IMR-90 (cell line): ENCODE results near the gene AIRE. TPM values are rescaled to one million over a fixed set of nuclear protein-coding genes. Genes with fewer than 3 reads are reported as not detected.

ENCODE experiments used
- ATAC-seq: fragments of 200-7000 bp; cut with Tn5 transposase; 2 replicates; pipeline ENCODE4 v1.9.1; 2020; ENCODE audit warnings: low read depth, mild to moderate bottlenecking, moderate library complexity
- BruUV-seq: library from RNA; stranded (reverse); fragments of 400-500 nt; replicated peaks from 2 replicates; lab custom pipeline; 2021; lab: Mats Ljungman, UMichigan
- CTCF ChIA-PET: fragments of 300-600 bp; formaldehyde crosslinking; extraction: SDS; loops from one replicate; lab custom pipeline; 2021; ENCODE audit warnings: antibody characterized with exemption; lab: Yijun Ruan, JAX
- POLR2A ChIA-PET: fragments of 300-600 bp; sonication (Branson Sonifier 250); formaldehyde crosslinking; loops from one replicate; lab custom pipeline; 2022; ENCODE audit warnings: antibody characterized with exemption; ENCODE audit not compliant: unreplicated experiment; lab: Charles Lee
- DNase-seq: peaks from one replicate; pipeline ENCODE4 v3.0.0; 2013
- H2AFZ ChIP-seq: replicated peaks from 2 replicates; pipeline ENCODE3; 2013; ENCODE audit warnings: low read length, mild to moderate bottlenecking; ENCODE audit not compliant: poor library complexity
- H2AK5ac ChIP-seq: 2 replicates; pipeline ENCODE4 v1.6.1; 2013; ENCODE audit warnings: low read depth, low read length, inconsistent platforms
- H2AK9ac ChIP-seq: replicated peaks from 2 replicates; pipeline ENCODE3; 2013; ENCODE audit warnings: mild to moderate bottlenecking, low read depth, low read length, moderate library complexity; ENCODE audit not compliant: poor library complexity
- H2BK120ac ChIP-seq: 2 replicates; pipeline ENCODE4 v1.6.1; 2013; ENCODE audit warnings: low read depth, low read length, inconsistent platforms
- H2BK15ac ChIP-seq: 3 replicates; pipeline ENCODE4 v1.6.1; 2013; ENCODE audit warnings: low read depth, low read length, inconsistent platforms
- H2BK20ac ChIP-seq: 2 replicates; pipeline ENCODE4 v1.6.1; 2013; ENCODE audit warnings: low read depth, mild to moderate bottlenecking, inconsistent platforms, low read length, moderate library complexity
- H2BK5ac ChIP-seq: 2 replicates; pipeline ENCODE4 v1.6.1; 2013; ENCODE audit warnings: mild to moderate bottlenecking, low read depth, low read length, inconsistent platforms; ENCODE audit not compliant: poor library complexity, severe bottlenecking
- H3K14ac ChIP-seq: replicated peaks from 2 replicates; pipeline ENCODE4 v1.6.1; 2013; ENCODE audit warnings: low read depth, low read length, inconsistent platforms
- H3K18ac ChIP-seq: 2 replicates; pipeline ENCODE4 v1.6.1; 2013; ENCODE audit warnings: low read depth, low read length, control low read depth
- H3K23ac ChIP-seq: 2 replicates; pipeline ENCODE4 v1.6.1; 2013; ENCODE audit warnings: low read depth, low read length, inconsistent platforms
- H3K27ac ChIP-seq: 2 replicates; pipeline ENCODE4 v1.5.1; 2013; ENCODE audit warnings: mild to moderate bottlenecking, control low read depth, low read length; ENCODE audit not compliant: insufficient read depth
- H3K27me3 ChIP-seq: 2 replicates; pipeline ENCODE4 v1.6.1; 2013; ENCODE audit warnings: low read length; ENCODE audit not compliant: control insufficient read depth, insufficient read depth
- H3K36me3 ChIP-seq: 2 replicates; pipeline ENCODE4 v1.6.1; 2013; ENCODE audit warnings: low read length, mixed read lengths; ENCODE audit not compliant: control insufficient read depth, insufficient read depth
- H3K4ac ChIP-seq: 2 replicates; pipeline ENCODE4 v1.6.1; 2013; ENCODE audit warnings: low read depth, low read length, inconsistent platforms
- H3K4me1 ChIP-seq: 2 replicates; pipeline ENCODE4 v1.6.1; 2013; ENCODE audit warnings: low read length, mixed read lengths; ENCODE audit not compliant: control insufficient read depth, insufficient read depth
- H3K4me2 ChIP-seq: 2 replicates; pipeline ENCODE4 v1.6.1; 2013; ENCODE audit warnings: low read depth, mild to moderate bottlenecking, control low read depth, low read length, moderate library complexity
- H3K4me3 ChIP-seq: 2 replicates; pipeline ENCODE4 v1.5.1; 2013; ENCODE audit warnings: low read depth, mild to moderate bottlenecking, control low read depth, low read length, moderate library complexity; ENCODE audit not compliant: insufficient read depth
- H3K56ac ChIP-seq: 2 replicates; pipeline ENCODE4 v1.6.1; 2013; ENCODE audit warnings: low read length, inconsistent platforms; ENCODE audit not compliant: insufficient read depth; ENCODE audit errors: extremely low read depth
- H3K79me1 ChIP-seq, 2 experiments: 2 replicates each; pipeline ENCODE4 v1.6.1; 2013; ENCODE audit warnings: low read length in 2 of 2, inconsistent platforms in 1 of 2, low read depth in 1 of 2
- H3K9ac ChIP-seq: 2 replicates; pipeline ENCODE4 v1.6.1; 2013; ENCODE audit warnings: low read depth, low read length, control low read depth
- H3K9me1 ChIP-seq: 2 replicates; pipeline ENCODE4 v1.6.1; 2013; ENCODE audit warnings: low read length, inconsistent platforms; ENCODE audit not compliant: insufficient read depth
- H3K9me3 ChIP-seq: 2 replicates; pipeline ENCODE4 v1.6.1; 2013; ENCODE audit warnings: low read length; ENCODE audit not compliant: control insufficient read depth, insufficient read depth
- H4K20me1 ChIP-seq: 2 replicates; pipeline ENCODE4 v1.6.1; 2013; ENCODE audit warnings: low read length, inconsistent platforms; ENCODE audit not compliant: insufficient read depth
- H4K5ac ChIP-seq: 2 replicates; pipeline ENCODE4 v1.6.1; 2013; ENCODE audit warnings: mild to moderate bottlenecking, low read depth, low read length, control low read depth
- H4K8ac ChIP-seq, 2 experiments: 2 replicates each; pipeline ENCODE4 v1.6.1; 2013; ENCODE audit warnings: low read depth in 2 of 2, low read length in 2 of 2, control low read depth in 1 of 2, inconsistent platforms in 1 of 2
- H4K91ac ChIP-seq: 2 replicates; pipeline ENCODE4 v1.6.1; 2013; ENCODE audit warnings: low read depth, low read length, inconsistent platforms; ENCODE audit not compliant: insufficient read depth
- BHLHE40 ChIP-seq: fragments of 150-350 bp; IDR thresholded peaks from 2 replicates; pipeline ENCODE4 v1.6.1; 2016; ENCODE audit warnings: mild to moderate bottlenecking, low read depth, low read length
- CEBPB ChIP-seq: IDR thresholded peaks from 2 replicates; pipeline ENCODE4 v1.6.1; 2012; ENCODE audit warnings: low read depth, low read length, improper control_type of control experiment
- CHD1 ChIP-seq: IDR thresholded peaks from 2 replicates; pipeline ENCODE4 v1.6.1; 2012; ENCODE audit warnings: low read depth, low read length, improper control_type of control experiment
- MAFK ChIP-seq: IDR thresholded peaks from 2 replicates; pipeline ENCODE4 v1.6.1; 2012; ENCODE audit warnings: low read depth, low read length, improper control_type of control experiment
- MAZ ChIP-seq: IDR thresholded peaks from 2 replicates; pipeline ENCODE4 v1.6.1; 2012; ENCODE audit warnings: low read depth, mild to moderate bottlenecking, low read length, improper control_type of control experiment, moderate library complexity, borderline replicate concordance
- MXI1 ChIP-seq: IDR thresholded peaks from 2 replicates; pipeline ENCODE4 v1.6.1; 2012; ENCODE audit warnings: low read depth, mild to moderate bottlenecking, low read length, moderate library complexity, borderline replicate concordance
- RAD21 ChIP-seq: IDR thresholded peaks from 2 replicates; pipeline ENCODE4 v1.6.1; 2012; ENCODE audit warnings: low read length, improper control_type of control experiment
- SMC3 ChIP-seq: fragments of 150-350 bp; IDR thresholded peaks from 2 replicates; pipeline ENCODE4 v1.6.1; 2016; ENCODE audit warnings: low read depth, mild to moderate bottlenecking, antibody characterized with exemption, low read length, moderate library complexity
- WGBS, 2 experiments: methylation state at CpG; one replicate each; pipeline versions ENCODE4 v1.1.5 to v1.1.7; 2013; ENCODE audit warnings: missing lambda C conversion rate in 2 of 2; ENCODE audit not compliant: insufficient read length in 1 of 2; ENCODE audit errors: extremely low coverage in 2 of 2; 5-methylcytosine and 5-hydroxymethylcytosine counted together
- dilution Hi-C: fragments of 300-500 bp; cut with HindIII; formaldehyde crosslinking; loops from one replicate; pipeline ENCODE4 v1.14.3; 2018; ENCODE audit warnings: low sequenced_read_pairs; ENCODE audit not compliant: unreplicated experiment
- in situ Hi-C: fragments of 300-500 bp; cut with MboI; formaldehyde crosslinking; loops from 3 replicates; pipeline ENCODE4 v1.14.3; 2019; ENCODE audit warnings: low sequenced_read_pairs, inconsistent platforms, mixed read lengths
- intact Hi-C: fragments of 100-400 bp; cut with micrococcal nuclease; formaldehyde crosslinking; loops from 2 replicates; pipeline ENCODE4 v1.10.0; 2022
- polyA plus RNA-seq, 3 experiments: library from polyadenylated mRNA; depleted of rRNA; stranded (reverse); fragments of >200 nt; gene quantifications; 2 replicates each; pipeline ENCODE4 v1.2.3, GENCODE V29; 2012; ENCODE audit warnings: low replicate concordance in 1 of 3
- total RNA-seq: library from RNA; depleted of rRNA; stranded (reverse); fragments of >200 nt; gene quantifications from 2 replicates; pipeline ENCODE4 v1.2.3, GENCODE V29; 2012
- TF ChIP-seq, protein P1 (sequence below): conservative IDR thresholded peaks from 2 replicates; pipeline ENCODE4 v1.5.1; 2012; ENCODE audit warnings: mild to moderate bottlenecking, low read depth, low read length, improper control_type of control experiment
- TF ChIP-seq, protein P2 (sequence below): fragments of 150-350 bp; IDR thresholded peaks from 2 replicates; pipeline ENCODE4 v1.6.1; 2016; ENCODE audit warnings: low read depth, mild to moderate bottlenecking, low read length, moderate library complexity, borderline replicate concordance
- TF ChIP-seq, protein P3 (sequence below): fragments of 150-350 bp; IDR thresholded peaks from 2 replicates; pipeline ENCODE4 v1.6.1; 2017; ENCODE audit warnings: mild to moderate bottlenecking, antibody characterized with exemption, low read length, low read depth

Gene AIRE
- total and polyA plus RNA-seq, 2 of the 4 experiments (the other 2 are of a cell fraction): 0.05 TPM; not detected in 1

DNA sequence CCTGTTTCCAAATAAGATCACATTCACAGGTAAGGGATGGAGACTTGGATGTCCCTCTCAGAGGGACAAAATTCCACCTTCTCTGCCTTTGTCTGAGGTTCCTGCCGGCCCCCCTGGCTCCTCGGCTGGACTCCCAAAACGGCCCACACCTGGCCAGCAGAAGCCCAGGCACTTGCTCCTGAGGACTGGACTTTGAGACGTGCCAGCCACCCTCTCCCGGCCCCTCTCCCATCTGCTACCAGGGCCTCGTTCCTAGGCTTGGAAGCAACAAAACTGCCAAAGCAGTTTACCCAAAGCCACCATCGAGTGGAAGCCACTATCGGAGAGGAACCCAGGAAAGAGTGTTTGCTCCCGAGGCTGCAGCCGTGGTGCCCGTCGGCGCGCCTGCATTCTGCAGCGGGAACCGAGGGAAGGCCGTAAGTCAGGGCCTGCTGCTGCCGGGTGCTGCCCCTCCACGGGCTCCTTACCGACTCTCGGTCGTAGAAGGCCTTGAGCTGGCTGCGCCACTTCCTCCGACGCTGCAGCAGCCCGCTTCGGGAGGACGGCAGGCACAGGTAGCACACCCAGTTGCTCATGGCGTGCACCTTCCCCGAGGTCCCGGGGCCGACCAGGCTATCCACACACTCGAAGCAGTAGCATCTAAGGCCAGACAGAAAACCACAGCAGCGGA lies 27.5 kb upstream of the AIRE start:
- no peak overlapping the region for H2BK120ac ChIP-seq
- CTCF ChIA-PET: no interaction called here

More for the DNA sequence above, 27.5 kb upstream of the AIRE start:
- ATAC-seq (no peak), DNase-seq (no peak)
- 90% methylated on average over 13 of the region's 34 CpGs; no CpG with 5 or more reads in 1 of the 2 experiments for WGBS, 2 experiments
- TF ChIP-seq MXI1 (no peak), MAFK (no peak), CEBPB (no peak), RAD21 (no peak), SMC3 (no peak), CHD1 (no peak), MAZ (no peak), BHLHE40 (no peak)
- TF ChIP-seq, protein P1, sequence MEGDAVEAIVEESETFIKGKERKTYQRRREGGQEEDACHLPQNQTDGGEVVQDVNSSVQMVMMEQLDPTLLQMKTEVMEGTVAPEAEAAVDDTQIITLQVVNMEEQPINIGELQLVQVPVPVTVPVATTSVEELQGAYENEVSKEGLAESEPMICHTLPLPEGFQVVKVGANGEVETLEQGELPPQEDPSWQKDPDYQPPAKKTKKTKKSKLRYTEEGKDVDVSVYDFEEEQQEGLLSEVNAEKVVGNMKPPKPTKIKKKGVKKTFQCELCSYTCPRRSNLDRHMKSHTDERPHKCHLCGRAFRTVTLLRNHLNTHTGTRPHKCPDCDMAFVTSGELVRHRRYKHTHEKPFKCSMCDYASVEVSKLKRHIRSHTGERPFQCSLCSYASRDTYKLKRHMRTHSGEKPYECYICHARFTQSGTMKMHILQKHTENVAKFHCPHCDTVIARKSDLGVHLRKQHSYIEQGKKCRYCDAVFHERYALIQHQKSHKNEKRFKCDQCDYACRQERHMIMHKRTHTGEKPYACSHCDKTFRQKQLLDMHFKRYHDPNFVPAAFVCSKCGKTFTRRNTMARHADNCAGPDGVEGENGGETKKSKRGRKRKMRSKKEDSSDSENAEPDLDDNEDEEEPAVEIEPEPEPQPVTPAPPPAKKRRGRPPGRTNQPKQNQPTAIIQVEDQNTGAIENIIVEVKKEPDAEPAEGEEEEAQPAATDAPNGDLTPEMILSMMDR: no peak
- TF ChIP-seq, protein P2, sequence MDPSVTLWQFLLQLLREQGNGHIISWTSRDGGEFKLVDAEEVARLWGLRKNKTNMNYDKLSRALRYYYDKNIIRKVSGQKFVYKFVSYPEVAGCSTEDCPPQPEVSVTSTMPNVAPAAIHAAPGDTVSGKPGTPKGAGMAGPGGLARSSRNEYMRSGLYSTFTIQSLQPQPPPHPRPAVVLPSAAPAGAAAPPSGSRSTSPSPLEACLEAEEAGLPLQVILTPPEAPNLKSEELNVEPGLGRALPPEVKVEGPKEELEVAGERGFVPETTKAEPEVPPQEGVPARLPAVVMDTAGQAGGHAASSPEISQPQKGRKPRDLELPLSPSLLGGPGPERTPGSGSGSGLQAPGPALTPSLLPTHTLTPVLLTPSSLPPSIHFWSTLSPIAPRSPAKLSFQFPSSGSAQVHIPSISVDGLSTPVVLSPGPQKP: no peak
- TF ChIP-seq, protein P3, sequence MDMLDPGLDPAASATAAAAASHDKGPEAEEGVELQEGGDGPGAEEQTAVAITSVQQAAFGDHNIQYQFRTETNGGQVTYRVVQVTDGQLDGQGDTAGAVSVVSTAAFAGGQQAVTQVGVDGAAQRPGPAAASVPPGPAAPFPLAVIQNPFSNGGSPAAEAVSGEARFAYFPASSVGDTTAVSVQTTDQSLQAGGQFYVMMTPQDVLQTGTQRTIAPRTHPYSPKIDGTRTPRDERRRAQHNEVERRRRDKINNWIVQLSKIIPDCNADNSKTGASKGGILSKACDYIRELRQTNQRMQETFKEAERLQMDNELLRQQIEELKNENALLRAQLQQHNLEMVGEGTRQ: no peak
- intact Hi-C loops (no loop called here), in situ Hi-C loops (no loop called here), dilution Hi-C loops (no loop called here)
- Histone ChIP-seq H2BK5ac (no peak overlapping the region), H4K20me1 (no peaks in the 10 kb centered on the region), H4K5ac (no peak overlapping the region), H3K27me3 (peaks cover 22% of the 10 kb centered on the region), H3K9ac (no peak overlapping the region), H4K91ac (no peak overlapping the region), H3K23ac (no peak overlapping the region), H3K18ac (no peak overlapping the region), H2BK15ac (no peak overlapping the region), H3K56ac (no peak overlapping the region), H2BK20ac (no peak overlapping the region), H3K9me1 (no peaks in the 10 kb centered on the region), H3K9me3 (peaks cover 8% of the 10 kb centered on the region), H3K4ac (no peak overlapping the region), H3K4me3 (no peak overlapping the region), H2AK5ac (no peak overlapping the region), H3K4me2 (no peak overlapping the region), H3K4me1 (no peaks in the 10 kb centered on the region), H3K36me3 (no peaks in the 10 kb centered on the region), H3K79me1 (no peaks in the 10 kb centered on the region), H2AFZ (no peak overlapping the region), H4K8ac (no peak overlapping the region), H3K27ac (no peak overlapping the region), H2AK9ac (no peak overlapping the region), H3K14ac (no peak overlapping the region)
- BruUV-seq: no TSS peak
- POLR2A ChIA-PET: no interaction called here
